Neural progenitor cell (in vitro differentiated cells): ENCODE data around the gene GPATCH2L. TPM values are rescaled to one million over a fixed set of nuclear protein-coding genes. Genes with fewer than 3 reads are reported as not detected.

Experiments used
- DNase-seq: peaks from one replicate; pipeline ENCODE4 v3.0.0-alpha.2; 2016; ENCODE audit warnings: low spot score
- H2AFZ ChIP-seq: fragments of 200-600 bp; sonication (generic); replicated peaks from 2 replicates; pipeline ENCODE4 v1.6.1; 2016; ENCODE audit warnings: antibody characterized with exemption
- H3F3A ChIP-seq: fragments of 200-600 bp; sonication (generic); 2 replicates; pipeline ENCODE4 v1.6.1; 2016; ENCODE audit warnings: antibody characterized with exemption, low read depth
- H3K27ac ChIP-seq: fragments of 200-600 bp; sonication (generic); 2 replicates; pipeline ENCODE4 v1.5.1; 2016; ENCODE audit warnings: mild to moderate bottlenecking
- H3K27me3 ChIP-seq: fragments of 200-600 bp; sonication (generic); 2 replicates; pipeline ENCODE4 v1.6.1; 2016; ENCODE audit warnings: mild to moderate bottlenecking, moderate library complexity
- H3K36me3 ChIP-seq: fragments of 200-600 bp; sonication (generic); 2 replicates; pipeline ENCODE4 v1.5.1; 2016
- H3K4me1 ChIP-seq: fragments of 200-600 bp; sonication (generic); 2 replicates; pipeline ENCODE4 v1.6.1; 2016; ENCODE audit warnings: mixed run types
- H3K4me2 ChIP-seq: fragments of 200-600 bp; sonication (generic); 2 replicates; pipeline ENCODE4 v1.6.1; 2016
- H3K4me3 ChIP-seq: fragments of 200-600 bp; sonication (generic); 2 replicates; pipeline ENCODE4 v1.5.1; 2016
- H3K79me2 ChIP-seq: fragments of 200-600 bp; sonication (generic); 2 replicates; pipeline ENCODE4 v1.6.1; 2016; ENCODE audit warnings: low read depth
- H3K9ac ChIP-seq: fragments of 200-600 bp; sonication (generic); 2 replicates; pipeline ENCODE4 v1.6.1; 2016
- H3K9me3 ChIP-seq: fragments of 200-600 bp; sonication (generic); 2 replicates; pipeline ENCODE4 v1.5.1; 2016; ENCODE audit warnings: low read depth
- H4K20me1 ChIP-seq: fragments of 200-600 bp; sonication (generic); 2 replicates; pipeline ENCODE4 v1.6.1; 2016; ENCODE audit warnings: low read depth
- H3K27ac Mint-ChIP-seq: 3 replicates; pipeline ENCODE4 v1.8.0; 2021; ENCODE audit warnings: mixed read lengths
- H3K27me3 Mint-ChIP-seq: 2 replicates; pipeline ENCODE4 v1.8.0; 2022; ENCODE audit warnings: low read depth, mild to moderate bottlenecking, inconsistent platforms, moderate library complexity, mixed read lengths; ENCODE audit not compliant: insufficient read depth
- H3K36me3 Mint-ChIP-seq: 3 replicates; pipeline ENCODE4 v1.8.0; 2021; ENCODE audit warnings: mixed read lengths
- H3K4me1 Mint-ChIP-seq: 3 replicates; pipeline ENCODE4 v1.8.0; 2021; ENCODE audit warnings: mixed read lengths
- H3K4me3 Mint-ChIP-seq: 3 replicates; pipeline ENCODE4 v1.8.0; 2021; ENCODE audit warnings: mild to moderate bottlenecking, moderate library complexity, mixed read lengths
- H3K9me3 Mint-ChIP-seq: 3 replicates; pipeline ENCODE4 v1.8.0; 2020; ENCODE audit warnings: mixed read lengths
- EZH2 ChIP-seq: fragments of 200-600 bp; sonication (generic); IDR thresholded peaks from 2 replicates; pipeline ENCODE4 v1.6.1; 2017; ENCODE audit warnings: antibody characterized with exemption, mild to moderate bottlenecking, moderate library complexity
- EZH2phosphoT487 ChIP-seq: fragments of 200-600 bp; sonication (generic); IDR thresholded peaks from 2 replicates; pipeline ENCODE4 v1.6.1; 2017; ENCODE audit warnings: antibody characterized with exemption
- total RNA-seq: library from RNA; depleted of rRNA; stranded (reverse); fragments of >200 nt; gene quantifications from 2 replicates; pipeline ENCODE4 v1.2.3, GENCODE V29; 2015; ENCODE audit warnings: low replicate concordance
- TF ChIP-seq, protein P1 (sequence below): fragments of 200-600 bp; sonication (generic); IDR thresholded peaks from 2 replicates; pipeline ENCODE4 v1.5.1; 2017; ENCODE audit warnings: antibody characterized with exemption, mild to moderate bottlenecking

The GPATCH2L gene
- total RNA-seq, 1 donor from 2014 or later, result 68.2 TPM

DNA sequence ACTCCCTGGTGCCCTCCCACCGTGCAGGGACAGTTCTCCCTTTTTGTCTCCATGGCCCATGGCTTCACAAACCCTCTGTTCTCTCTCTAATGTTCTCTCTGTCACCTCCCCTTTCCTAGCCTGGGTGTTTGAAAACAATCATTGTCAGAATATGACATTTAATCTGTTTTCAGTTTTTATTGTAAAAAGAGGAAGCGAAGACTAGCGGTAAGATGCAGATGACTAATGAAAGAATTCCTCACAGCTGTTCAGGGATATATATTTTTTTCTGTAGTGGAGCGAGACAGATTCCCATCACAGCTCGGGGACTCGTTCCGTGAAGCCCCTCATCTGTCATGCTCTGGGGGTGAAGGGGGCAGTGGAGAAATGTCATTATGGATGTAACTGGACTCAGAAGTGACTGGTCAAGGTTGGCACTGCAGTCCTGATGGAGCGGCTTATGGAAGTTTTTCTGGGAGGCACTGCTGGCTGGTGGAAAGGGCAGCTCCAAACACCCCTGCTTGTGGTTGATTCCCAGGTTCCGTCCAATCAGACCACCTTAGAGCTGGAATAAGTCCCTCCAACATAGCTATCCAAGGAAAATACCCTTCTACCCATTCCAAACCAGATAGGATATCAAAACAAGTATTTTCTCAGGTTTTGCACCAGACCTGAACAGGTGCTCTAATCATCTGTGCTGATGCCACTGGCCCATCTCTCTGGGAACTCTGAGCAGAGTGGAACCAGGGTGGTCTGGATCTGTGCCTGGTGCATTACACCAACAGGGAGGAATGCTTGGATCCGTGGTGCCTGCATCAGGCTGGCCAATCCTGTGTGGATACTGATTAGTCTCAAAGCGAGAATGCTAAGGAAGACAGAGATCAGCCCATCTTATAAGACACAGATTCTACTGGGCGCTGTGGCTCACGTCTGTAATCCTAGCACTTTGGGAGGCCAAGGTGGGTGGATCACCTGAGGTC is 84.7 kb downstream of the GPATCH2L start:
- peaks cover 9% of the 10 kb centered on the region for H3F3A ChIP-seq
- H3K9me3 Mint-ChIP-seq, result peaks cover 3% of the 10 kb centered on the region
- H3K27ac ChIP-seq, result no peak overlapping the region
- no peak overlapping the region for H3K27ac Mint-ChIP-seq
- no peaks in the 10 kb centered on the region for H4K20me1 ChIP-seq
- H3K4me1 ChIP-seq, result peaks cover 13% of the 10 kb centered on the region
- H3K36me3 Mint-ChIP-seq, result peaks cover 6% of the 10 kb centered on the region
- H3K4me2 ChIP-seq, result peak overlapping the region; percentile 43
- peaks cover 8% of the 10 kb centered on the region for H3K4me1 Mint-ChIP-seq
- H3K9me3 ChIP-seq, result no peaks in the 10 kb centered on the region
- no peak for DNase-seq
- H3K9ac ChIP-seq, result no peak overlapping the region
- H3K27me3 ChIP-seq, result no peaks in the 10 kb centered on the region
- no peak overlapping the region for H3K4me3 Mint-ChIP-seq
- peaks cover 2% of the 10 kb centered on the region for H3K27me3 Mint-ChIP-seq
- H3K4me3 ChIP-seq, result no peak overlapping the region
- H3K36me3 ChIP-seq, result no peaks in the 10 kb centered on the region
- no peak for TF ChIP-seq EZH2phosphoT487
- H2AFZ ChIP-seq, result no peak overlapping the region
- H3K79me2 ChIP-seq, result no peaks in the 10 kb centered on the region

GRCh38 chr14:76237349-76237990 is 85.7 kb downstream of the GPATCH2L start:
- H3K9ac ChIP-seq, result no peak overlapping the region
- no peak overlapping the region for H3K4me3 ChIP-seq
- Mint-ChIP-seq H3K4me1 (peaks cover 8% of the 10 kb centered on the region), H3K36me3 (peaks cover 9% of the 10 kb centered on the region), H3K27ac (peak overlapping the region; percentile 39), H3K9me3 (peaks cover 5% of the 10 kb centered on the region), H3K4me3 (no peak overlapping the region), H3K27me3 (peaks cover 2% of the 10 kb centered on the region)
- H3K36me3 ChIP-seq, result no peaks in the 10 kb centered on the region
- H3K27me3 ChIP-seq, result no peaks in the 10 kb centered on the region
- DNase-seq, result peak; percentile 52
- no peaks in the 10 kb centered on the region for H4K20me1 ChIP-seq
- no peaks in the 10 kb centered on the region for H3K79me2 ChIP-seq
- TF ChIP-seq, protein P1, sequence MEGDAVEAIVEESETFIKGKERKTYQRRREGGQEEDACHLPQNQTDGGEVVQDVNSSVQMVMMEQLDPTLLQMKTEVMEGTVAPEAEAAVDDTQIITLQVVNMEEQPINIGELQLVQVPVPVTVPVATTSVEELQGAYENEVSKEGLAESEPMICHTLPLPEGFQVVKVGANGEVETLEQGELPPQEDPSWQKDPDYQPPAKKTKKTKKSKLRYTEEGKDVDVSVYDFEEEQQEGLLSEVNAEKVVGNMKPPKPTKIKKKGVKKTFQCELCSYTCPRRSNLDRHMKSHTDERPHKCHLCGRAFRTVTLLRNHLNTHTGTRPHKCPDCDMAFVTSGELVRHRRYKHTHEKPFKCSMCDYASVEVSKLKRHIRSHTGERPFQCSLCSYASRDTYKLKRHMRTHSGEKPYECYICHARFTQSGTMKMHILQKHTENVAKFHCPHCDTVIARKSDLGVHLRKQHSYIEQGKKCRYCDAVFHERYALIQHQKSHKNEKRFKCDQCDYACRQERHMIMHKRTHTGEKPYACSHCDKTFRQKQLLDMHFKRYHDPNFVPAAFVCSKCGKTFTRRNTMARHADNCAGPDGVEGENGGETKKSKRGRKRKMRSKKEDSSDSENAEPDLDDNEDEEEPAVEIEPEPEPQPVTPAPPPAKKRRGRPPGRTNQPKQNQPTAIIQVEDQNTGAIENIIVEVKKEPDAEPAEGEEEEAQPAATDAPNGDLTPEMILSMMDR, result no peak
- TF ChIP-seq EZH2, result no peak
- TF ChIP-seq EZH2phosphoT487, result no peak
- peaks cover 13% of the 10 kb centered on the region for H3K4me1 ChIP-seq
- no peaks in the 10 kb centered on the region for H3K9me3 ChIP-seq
- H3K27ac ChIP-seq, result peak overlapping the region; percentile 21
- H3K4me2 ChIP-seq, result peak overlapping the region; percentile 43
- peak overlapping the region; percentile 83 for H2AFZ ChIP-seq
- H3F3A ChIP-seq, result peaks cover 9% of the 10 kb centered on the region

- Mint-ChIP-seq H3K4me1 (peaks cover 4% of the 10 kb centered on the region), H3K36me3 (peaks cover 11% of the 10 kb centered on the region), H3K27me3 (no peaks in the 10 kb centered on the region), H3K27ac (no peak overlapping the region), H3K9me3 (peaks cover 5% of the 10 kb centered on the region), H3K4me3 (no peak overlapping the region)
- no peaks in the 10 kb centered on the region for H3K36me3 ChIP-seq
- H3K27me3 ChIP-seq, result no peaks in the 10 kb centered on the region
- no peak overlapping the region for H3K4me2 ChIP-seq
- H2AFZ ChIP-seq, result no peak overlapping the region
- no peaks in the 10 kb centered on the region for H3F3A ChIP-seq
- TF ChIP-seq EZH2phosphoT487 (no peak), EZH2 (no peak)
- TF ChIP-seq, protein P1, result no peak
- H3K27ac ChIP-seq, result no peak overlapping the region
- no peaks in the 10 kb centered on the region for H3K79me2 ChIP-seq
- H3K4me1 ChIP-seq, result no peaks in the 10 kb centered on the region
- no peaks in the 10 kb centered on the region for H3K9me3 ChIP-seq
- no peaks in the 10 kb centered on the region for H4K20me1 ChIP-seq
- H3K4me3 ChIP-seq, result no peak overlapping the region
- H3K9ac ChIP-seq, result no peak overlapping the region
- DNase-seq, result no peak
Observed at GRCh38 chr14:76245097-76245496, 93.4 kb downstream of the GPATCH2L start.
